SU-DHL-6 (cell line): Measurements from ENCODE around the gene FOXD3.

Experiments used
- H2AFZ ChIP-seq: fragments of 200-600 bp; sonication (generic); 2 replicates; pipeline ENCODE4 v1.6.1; 2014; ENCODE audit warnings: low read depth, mild to moderate bottlenecking, moderate library complexity, mixed read lengths, antibody characterized with exemption, low read length; ENCODE audit not compliant: severe bottlenecking
- H3F3A ChIP-seq: fragments of 200-600 bp; shearing (Covaris generic); 2 replicates; pipeline ENCODE4 v1.6.0; 2016; ENCODE audit warnings: antibody characterized with exemption, mild to moderate bottlenecking; ENCODE audit not compliant: insufficient read depth
- H3K27ac ChIP-seq: fragments of 200-600 bp; sonication (generic); 2 replicates; pipeline ENCODE4 v1.5.1; 2016; ENCODE audit warnings: low read depth, mild to moderate bottlenecking, low read length, moderate library complexity, mixed read lengths
- H3K27me3 ChIP-seq: fragments of 200-600 bp; sonication (generic), shearing (Covaris generic); 2 replicates; pipeline ENCODE4 v1.6.0; 2014; ENCODE audit warnings: mild to moderate bottlenecking, low read length
- H3K36me3 ChIP-seq: fragments of 200-600 bp; sonication (generic); 2 replicates; pipeline ENCODE4 v1.6.1; 2014; ENCODE audit warnings: mild to moderate bottlenecking, low read length, mixed read lengths
- H3K4me2 ChIP-seq: fragments of 300-600, 200-600 bp; shearing (Covaris generic), sonication (generic); 2 replicates; pipeline ENCODE4 v1.6.0; 2014; ENCODE audit warnings: low read length, low read depth, mild to moderate bottlenecking; ENCODE audit not compliant: poor library complexity, severe bottlenecking
- H3K4me3 ChIP-seq: fragments of 200-600 bp; sonication (generic); 2 replicates; pipeline ENCODE4 v1.5.1; 2014; ENCODE audit warnings: antibody characterized with exemption, low read length, mild to moderate bottlenecking, mixed read lengths; ENCODE audit not compliant: insufficient read depth, poor library complexity, severe bottlenecking
- H3K79me2 ChIP-seq: fragments of 200-600 bp; sonication (generic); 2 replicates; pipeline ENCODE4 v1.6.1; 2014; ENCODE audit warnings: mild to moderate bottlenecking, low read length, moderate library complexity; ENCODE audit not compliant: insufficient read depth
- H3K9ac ChIP-seq: fragments of 200-600 bp; sonication (generic); 2 replicates; pipeline ENCODE4 v1.7.0; 2014; ENCODE audit warnings: mild to moderate bottlenecking, low read length
- H3K9me2 ChIP-seq: fragments of 200-600 bp; sonication (generic); replicated peaks from 2 replicates; pipeline ENCODE4 v1.6.1; 2014; ENCODE audit warnings: low read length; ENCODE audit not compliant: insufficient read depth
- H3K9me3 ChIP-seq: fragments of 200-600 bp; sonication (generic); 2 replicates; pipeline ENCODE4 v1.6.1; 2014; ENCODE audit warnings: low read length, mixed read lengths; ENCODE audit not compliant: insufficient read depth
- H4K20me1 ChIP-seq: fragments of 200-600 bp; sonication (generic); 2 replicates; pipeline ENCODE4 v1.6.1; 2014; ENCODE audit warnings: low read depth, mild to moderate bottlenecking, antibody characterized with exemption, low read length, moderate library complexity, mixed read lengths
- EZH2phosphoT487 ChIP-seq: fragments of 200-600 bp; sonication (generic), shearing (Covaris generic); conservative IDR thresholded peaks from 2 replicates; pipeline ENCODE4 v1.6.1; 2018; ENCODE audit warnings: mild to moderate bottlenecking, antibody characterized with exemption, low read length, moderate library complexity, mixed read lengths
- TF ChIP-seq, protein P1 (sequence below): fragments of 200-600 bp; sonication (generic); IDR thresholded peaks from one replicate; pipeline ENCODE4 v1.5.1; 2017; ENCODE audit warnings: antibody characterized with exemption, mild to moderate bottlenecking, low read length, moderate library complexity; ENCODE audit not compliant: insufficient read depth, poor library complexity, severe bottlenecking

The FOXD3 gene

DNA sequence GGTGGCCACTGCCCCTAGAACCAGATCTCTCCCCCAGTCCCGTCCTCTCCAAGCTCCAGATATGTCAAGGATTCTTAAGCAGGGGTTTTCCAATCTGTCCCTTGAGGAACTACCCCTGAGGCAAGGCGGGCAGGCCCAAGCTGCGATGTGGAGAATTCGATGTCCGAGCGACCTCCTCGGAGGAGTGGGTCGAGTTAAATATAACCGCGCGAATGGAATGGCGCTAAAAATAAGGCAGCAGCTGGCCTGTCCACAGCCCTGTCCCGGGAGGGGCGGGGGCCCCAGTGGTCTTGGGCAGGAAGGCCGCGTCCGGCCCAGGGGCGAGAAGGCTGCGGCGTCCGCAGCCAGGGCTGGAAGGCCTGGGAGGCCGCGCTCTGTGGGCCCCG, 5.8 kb upstream of the FOXD3 start:
- H3K79me2 ChIP-seq: no peaks in the 10 kb centered on the region
- H3K9me3 ChIP-seq: no peaks in the 10 kb centered on the region
- H3K9me2 ChIP-seq: no peaks in the 10 kb centered on the region
- H3K4me2 ChIP-seq: peak overlapping the region; percentile 84
- H3K27ac ChIP-seq: no peak overlapping the region
- no peak overlapping the region for H3K4me3 ChIP-seq
- H3F3A ChIP-seq: no peaks in the 10 kb centered on the region
- no peaks in the 10 kb centered on the region for H4K20me1 ChIP-seq
- no peaks in the 10 kb centered on the region for H3K36me3 ChIP-seq
- H2AFZ ChIP-seq: peak overlapping the region; percentile 96
- H3K9ac ChIP-seq: peak overlapping the region; percentile 73; the same call in 1 of the 2 replicates
- no peaks in the 10 kb centered on the region for H3K27me3 ChIP-seq
- no peak for TF ChIP-seq EZH2phosphoT487
- TF ChIP-seq, protein P1, sequence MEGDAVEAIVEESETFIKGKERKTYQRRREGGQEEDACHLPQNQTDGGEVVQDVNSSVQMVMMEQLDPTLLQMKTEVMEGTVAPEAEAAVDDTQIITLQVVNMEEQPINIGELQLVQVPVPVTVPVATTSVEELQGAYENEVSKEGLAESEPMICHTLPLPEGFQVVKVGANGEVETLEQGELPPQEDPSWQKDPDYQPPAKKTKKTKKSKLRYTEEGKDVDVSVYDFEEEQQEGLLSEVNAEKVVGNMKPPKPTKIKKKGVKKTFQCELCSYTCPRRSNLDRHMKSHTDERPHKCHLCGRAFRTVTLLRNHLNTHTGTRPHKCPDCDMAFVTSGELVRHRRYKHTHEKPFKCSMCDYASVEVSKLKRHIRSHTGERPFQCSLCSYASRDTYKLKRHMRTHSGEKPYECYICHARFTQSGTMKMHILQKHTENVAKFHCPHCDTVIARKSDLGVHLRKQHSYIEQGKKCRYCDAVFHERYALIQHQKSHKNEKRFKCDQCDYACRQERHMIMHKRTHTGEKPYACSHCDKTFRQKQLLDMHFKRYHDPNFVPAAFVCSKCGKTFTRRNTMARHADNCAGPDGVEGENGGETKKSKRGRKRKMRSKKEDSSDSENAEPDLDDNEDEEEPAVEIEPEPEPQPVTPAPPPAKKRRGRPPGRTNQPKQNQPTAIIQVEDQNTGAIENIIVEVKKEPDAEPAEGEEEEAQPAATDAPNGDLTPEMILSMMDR: no peak

DNA sequence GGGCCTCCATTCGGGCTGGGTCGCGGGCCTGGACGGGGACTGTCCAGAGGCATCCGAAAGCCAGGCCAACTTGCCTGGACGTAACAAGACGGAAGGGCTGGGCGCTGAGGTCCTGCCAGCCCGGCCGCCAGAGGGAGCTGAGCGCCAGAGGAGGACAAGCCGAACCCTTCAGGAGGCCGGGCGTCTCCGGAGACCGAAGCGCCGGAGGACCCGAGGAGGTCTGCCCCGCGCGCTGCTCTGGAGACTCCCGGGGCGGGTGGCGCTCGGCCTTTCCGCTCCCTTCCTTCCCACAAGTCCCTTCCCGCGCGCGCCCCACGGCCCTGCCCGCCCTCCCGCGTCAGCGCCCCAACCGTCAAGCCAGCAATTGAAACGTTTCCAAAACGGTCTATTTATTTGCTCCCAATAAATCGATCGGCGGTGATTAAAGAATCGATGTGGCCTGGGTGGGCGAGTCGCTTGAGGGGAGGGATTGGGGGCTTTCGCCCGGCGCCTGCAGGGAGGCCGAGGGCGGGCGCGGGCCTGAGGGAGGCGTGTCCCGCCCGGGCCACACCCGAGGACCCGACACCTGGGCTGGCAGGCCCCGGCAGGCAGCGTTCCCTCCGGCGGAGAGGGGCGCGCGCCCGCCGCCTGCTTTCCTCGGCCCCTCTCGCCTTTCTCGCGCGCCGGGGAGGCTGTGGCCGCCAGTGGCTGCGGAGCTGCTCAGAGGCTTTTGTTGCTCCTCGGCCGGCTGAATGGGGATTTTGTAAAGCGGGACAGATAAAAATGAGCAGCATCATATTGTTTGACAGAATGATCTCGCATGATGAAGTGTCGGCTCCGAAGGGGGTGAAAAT, 5.2 kb upstream of the FOXD3 start:
- Histone ChIP-seq H4K20me1 (no peaks in the 10 kb centered on the region), H3K4me3 (peak overlapping the region; percentile 71), H3K79me2 (no peaks in the 10 kb centered on the region), H3K27me3 (no peaks in the 10 kb centered on the region), H2AFZ (peak overlapping the region; percentile 96), H3F3A (no peaks in the 10 kb centered on the region), H3K9me2 (no peaks in the 10 kb centered on the region), H3K36me3 (no peaks in the 10 kb centered on the region), H3K4me2 (peak overlapping the region; percentile 84), H3K9me3 (no peaks in the 10 kb centered on the region), H3K9ac (peak overlapping the region; percentile 73), H3K27ac (peak overlapping the region; percentile 31; the same call in 1 of the 2 replicates)
- no peak for TF ChIP-seq EZH2phosphoT487
- TF ChIP-seq, protein P1: peak; percentile 69

DNA sequence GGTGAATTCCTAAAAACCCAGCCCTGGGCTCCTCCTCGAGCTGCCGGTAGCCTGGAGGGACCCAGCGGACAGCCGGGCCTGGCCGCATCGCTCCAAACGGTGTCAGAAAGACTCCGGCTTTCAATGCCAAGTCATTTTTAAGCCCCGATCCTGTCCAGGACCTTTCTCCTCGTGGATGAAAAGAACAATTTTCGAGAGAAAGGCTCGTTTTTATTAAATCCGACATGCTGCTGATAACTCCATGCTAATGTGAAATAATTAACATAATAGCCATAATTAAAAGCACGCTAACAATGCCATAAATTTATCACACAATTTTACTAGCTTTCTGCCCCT, 4.6 kb upstream of the FOXD3 start:
- Histone ChIP-seq H3K9me2 (no peaks in the 10 kb centered on the region), H3K4me3 (peak overlapping the region; percentile 71), H3K9me3 (no peaks in the 10 kb centered on the region), H3K36me3 (no peaks in the 10 kb centered on the region), H3K79me2 (no peaks in the 10 kb centered on the region), H3K27ac (no peak overlapping the region), H2AFZ (peak overlapping the region; percentile 96), H3K27me3 (no peaks in the 10 kb centered on the region), H3K9ac (peak overlapping the region; percentile 73), H3K4me2 (peak overlapping the region; percentile 84), H3F3A (no peaks in the 10 kb centered on the region), H4K20me1 (no peaks in the 10 kb centered on the region)
- no peak for TF ChIP-seq EZH2phosphoT487
- TF ChIP-seq, protein P1: no peak
